Body of pancreas (tissue), 4 donors: ENCODE results near the gene ALG13. TPM values are rescaled to one million over a fixed set of nuclear protein-coding genes. Genes with fewer than 3 reads are reported as not detected.

Source experiments
- ATAC-seq: fragments of 150-250 bp; one replicate; pipeline ENCODE4 v1.9.1; 2016
- DNase-seq, 4 donors: peaks; one replicate each; pipeline ENCODE4 v3.0.0-alpha.2; 2019
- H3K27ac ChIP-seq, 4 donors: fragments of 200-600 bp; sonication (generic); 1 replicate in 3 of 4; 2 replicates in 1 of 4; pipeline versions ENCODE4 v1.5.1 to v1.6.1; 2016 to 2019; ENCODE audit warnings: mild to moderate bottlenecking in 1 of 4, mixed read lengths in 1 of 4, moderate library complexity in 1 of 4
- H3K27me3 ChIP-seq, 2 donors: fragments of 200-600 bp; sonication (generic); one replicate each; pipeline ENCODE4 v1.6.0; 2016; ENCODE audit warnings: mild to moderate bottlenecking in 1 of 2
- H3K36me3 ChIP-seq, 2 donors: fragments of 200-600 bp; sonication (generic); replicated peaks in 1 of 2; 2 replicates each; pipeline ENCODE4 v1.5.1; 2016; ENCODE audit warnings: low read depth in 2 of 2; ENCODE audit not compliant: insufficient read depth in 1 of 2
- H3K4me1 ChIP-seq: fragments of 200-600 bp; sonication (generic); one replicate; pipeline ENCODE4 v1.6.0; 2016
- H3K4me3 ChIP-seq, 2 donors: fragments of 200-600 bp; sonication (generic); 1 replicate in 1 of 2; 2 replicates in 1 of 2; pipeline ENCODE4 v1.5.1; 2016 to 2019
- H3K9me3 ChIP-seq, 3 donors: fragments of 200-600 bp; sonication (generic); 1 replicate in 2 of 3; 2 replicates in 1 of 3; pipeline ENCODE4 v1.5.1; 2016
- POLR2A ChIP-seq, 3 donors: fragments of 450-650 bp; IDR thresholded peaks; one replicate each; pipeline ENCODE4 v1.6.1; 2016; ENCODE audit warnings: antibody characterized with exemption in 3 of 3, mild to moderate bottlenecking in 2 of 3
- WGBS, 2 donors: methylation state at CpG; one replicate each; pipeline ENCODE4 v1.1.5; 2017; 5-methylcytosine and 5-hydroxymethylcytosine counted together
- intact Hi-C: fragments of 100-400 bp; cut with DNase I; formaldehyde crosslinking; loops from one replicate; pipeline ENCODE4 v1.15.1; 2023
- total RNA-seq, 2 donors: library from RNA; depleted of rRNA; stranded (reverse); fragments of >200 nt; gene quantifications; one replicate each; pipeline ENCODE4 v1.1.0, GENCODE V29; 2016
- TF ChIP-seq, protein P1 (sequence below), 7 experiments: fragments of 450-650 bp in 4 of 7; fragments of 200-600 bp in 3 of 7; sonication (generic) in 3 of 7; IDR thresholded peaks; one replicate each; pipeline ENCODE4 v1.5.1; 2016 to 2019; ENCODE audit warnings: antibody characterized with exemption in 7 of 7

The ALG13 gene
- total RNA-seq, 2 donors from 2014 or later, result 49.8 to 108 TPM

- intact Hi-C loops, result no loop called here
- no peak overlapping the region for H3K27ac ChIP-seq
- H3K36me3 ChIP-seq, result no peaks in the 10 kb centered on the region
- H3K27me3 ChIP-seq, result no peaks in the 10 kb centered on the region
- TF ChIP-seq, protein P1, sequence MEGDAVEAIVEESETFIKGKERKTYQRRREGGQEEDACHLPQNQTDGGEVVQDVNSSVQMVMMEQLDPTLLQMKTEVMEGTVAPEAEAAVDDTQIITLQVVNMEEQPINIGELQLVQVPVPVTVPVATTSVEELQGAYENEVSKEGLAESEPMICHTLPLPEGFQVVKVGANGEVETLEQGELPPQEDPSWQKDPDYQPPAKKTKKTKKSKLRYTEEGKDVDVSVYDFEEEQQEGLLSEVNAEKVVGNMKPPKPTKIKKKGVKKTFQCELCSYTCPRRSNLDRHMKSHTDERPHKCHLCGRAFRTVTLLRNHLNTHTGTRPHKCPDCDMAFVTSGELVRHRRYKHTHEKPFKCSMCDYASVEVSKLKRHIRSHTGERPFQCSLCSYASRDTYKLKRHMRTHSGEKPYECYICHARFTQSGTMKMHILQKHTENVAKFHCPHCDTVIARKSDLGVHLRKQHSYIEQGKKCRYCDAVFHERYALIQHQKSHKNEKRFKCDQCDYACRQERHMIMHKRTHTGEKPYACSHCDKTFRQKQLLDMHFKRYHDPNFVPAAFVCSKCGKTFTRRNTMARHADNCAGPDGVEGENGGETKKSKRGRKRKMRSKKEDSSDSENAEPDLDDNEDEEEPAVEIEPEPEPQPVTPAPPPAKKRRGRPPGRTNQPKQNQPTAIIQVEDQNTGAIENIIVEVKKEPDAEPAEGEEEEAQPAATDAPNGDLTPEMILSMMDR (IDR thresholded peaks at IDR 0.05), result no peak
- no peak for TF ChIP-seq POLR2A (IDR thresholded peaks at IDR 0.05)
- no peaks in the 10 kb centered on the region for H3K9me3 ChIP-seq
- H3K4me1 ChIP-seq, result no peaks in the 10 kb centered on the region
- DNase-seq, result no peak
- WGBS, 2 donors, result 92 to 93% methylated on average over 2 of the region's 2 CpGs
- no peak overlapping the region for H3K4me3 ChIP-seq
- ATAC-seq, result no peak
Observed at GRCh38 chrX:111743316-111743715, 62.3 kb downstream of the ALG13 start.

DNA sequence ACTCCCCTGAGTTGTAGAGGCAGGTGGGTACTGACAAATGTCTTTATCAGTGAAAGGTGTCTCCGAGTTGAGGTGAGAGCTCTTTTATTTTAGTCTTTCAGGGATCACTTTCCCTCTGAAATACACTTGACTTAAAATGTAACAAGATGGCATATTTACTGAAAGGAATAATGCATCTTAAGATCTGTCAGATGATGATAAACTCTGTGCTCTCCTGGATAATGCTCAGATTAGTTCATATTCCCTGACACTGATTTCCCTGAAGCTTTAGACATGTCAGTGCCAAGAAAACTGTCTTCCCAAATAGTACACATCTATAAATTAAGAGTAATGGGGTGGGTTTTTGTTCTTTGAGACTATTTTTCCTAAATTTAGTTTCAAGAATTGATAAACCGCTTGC, 75.5 kb downstream of the ALG13 start:
- no peak for DNase-seq
- no peak overlapping the region for H3K4me3 ChIP-seq
- ATAC-seq, result no peak
- intact Hi-C loops, result no loop called here
- 92 to 97% methylated on average over 2 of the region's 2 CpGs for WGBS, 2 donors
- H3K9me3 ChIP-seq, result no peaks in the 10 kb centered on the region
- TF ChIP-seq, protein P1 (IDR thresholded peaks at IDR 0.05), result no peak
- no peak for TF ChIP-seq POLR2A (IDR thresholded peaks at IDR 0.05)
- H3K4me1 ChIP-seq, result no peaks in the 10 kb centered on the region
- H3K36me3 ChIP-seq, result no peaks in the 10 kb centered on the region
- no peak overlapping the region for H3K27ac ChIP-seq
- no peaks in the 10 kb centered on the region for H3K27me3 ChIP-seq

GRCh38 chrX:111759686-111760085, 78.7 kb downstream of the ALG13 start:
- no peak for ATAC-seq
- 91 to 94% methylated on average over 2 of the region's 2 CpGs for WGBS, 2 donors
- TF ChIP-seq POLR2A (IDR thresholded peaks at IDR 0.05), result no peak
- TF ChIP-seq, protein P1 (IDR thresholded peaks at IDR 0.05), result no peak
- DNase-seq, result no peak
- Histone ChIP-seq H3K4me3 (no peak overlapping the region), H3K27ac (no peak overlapping the region), H3K27me3 (no peaks in the 10 kb centered on the region), H3K4me1 (no peaks in the 10 kb centered on the region), H3K9me3 (no peaks in the 10 kb centered on the region), H3K36me3 (no peaks in the 10 kb centered on the region)
- intact Hi-C loops, result no loop called here

GRCh38 chrX:111761578-111762135, 80.7 kb downstream of the ALG13 start:
- TF ChIP-seq, protein P1 (IDR thresholded peaks at IDR 0.05), result no peak
- TF ChIP-seq POLR2A (IDR thresholded peaks at IDR 0.05), result no peak
- H3K27ac ChIP-seq, result no peak overlapping the region
- no peaks in the 10 kb centered on the region for H3K4me1 ChIP-seq
- no peak overlapping the region for H3K4me3 ChIP-seq
- DNase-seq (no peak), ATAC-seq (no peak)
- no peaks in the 10 kb centered on the region for H3K27me3 ChIP-seq
- H3K36me3 ChIP-seq, result no peaks in the 10 kb centered on the region
- intact Hi-C loops, result no loop called here
- 83 to 89% methylated on average over 3 of the region's 3 CpGs for WGBS, 2 donors
- H3K9me3 ChIP-seq, result no peaks in the 10 kb centered on the region

GRCh38 chrX:111778591-111778990, 97.6 kb downstream of the ALG13 start:
- DNase-seq, result no peak
- no peaks in the 10 kb centered on the region for H3K9me3 ChIP-seq
- TF ChIP-seq, protein P1 (IDR thresholded peaks at IDR 0.05), result no peak
- no peak for TF ChIP-seq POLR2A (IDR thresholded peaks at IDR 0.05)
- no peak overlapping the region for H3K4me3 ChIP-seq
- intact Hi-C loops, result no loop called here
- no peak overlapping the region for H3K27ac ChIP-seq
- no peaks in the 10 kb centered on the region for H3K4me1 ChIP-seq
- 93 to 100% methylated on average over 1 of the region's 1 CpG for WGBS, 2 donors
- no peak for ATAC-seq
- no peaks in the 10 kb centered on the region for H3K27me3 ChIP-seq
- H3K36me3 ChIP-seq, result no peaks in the 10 kb centered on the region
